HG03469 (cell line): ENCODE results near the gene TAS2R19.

ENCODE experiments used
- ATAC-seq: cut with Tn5 transposase; IDR thresholded peaks from one replicate; pipeline ENCODE4 v1.9.1; 2021; ENCODE audit warnings: mild to moderate bottlenecking, moderate library complexity, moderate number of reproducible peaks; ENCODE audit not compliant: unreplicated experiment

The TAS2R19 gene

DNA sequence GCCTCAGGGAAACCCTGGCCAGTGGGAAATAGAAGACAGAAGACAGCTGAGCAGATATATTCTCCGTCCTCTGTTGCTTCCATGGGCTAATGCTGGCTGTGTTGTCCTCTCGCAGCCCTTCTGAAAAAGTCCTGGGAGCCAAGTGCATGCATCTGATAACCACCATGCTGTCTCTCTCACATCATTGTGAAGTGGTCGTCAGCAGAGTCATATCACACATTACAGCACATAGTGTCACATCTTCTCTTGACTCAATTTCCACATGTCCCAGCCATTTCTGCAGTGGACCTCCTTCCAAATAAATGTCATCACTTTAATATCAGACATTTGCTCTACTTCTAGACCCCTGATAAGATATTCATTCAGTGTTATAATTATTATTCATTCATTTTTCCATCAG is 28.1 kb downstream of the TAS2R19 start:
- ATAC-seq = no peak

DNA sequence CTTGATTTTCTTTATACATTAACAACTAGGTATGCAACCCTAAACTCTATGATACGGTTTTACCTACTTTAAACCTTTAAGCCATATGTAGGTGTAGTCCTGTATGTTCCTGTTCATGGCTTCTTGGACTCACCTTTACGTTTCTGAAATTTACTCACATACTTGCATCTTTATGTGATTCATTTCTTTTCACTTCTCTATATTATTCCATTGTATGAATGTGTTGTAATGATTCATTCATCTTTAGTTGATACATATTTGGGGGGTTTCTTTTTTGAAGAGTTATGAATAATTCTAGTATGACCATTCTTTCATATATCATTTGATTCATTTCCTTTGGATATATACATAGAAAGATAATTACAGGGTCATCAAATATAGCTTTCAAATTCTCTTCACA is 33.3 kb downstream of the TAS2R19 start:
- ATAC-seq = no peak

DNA sequence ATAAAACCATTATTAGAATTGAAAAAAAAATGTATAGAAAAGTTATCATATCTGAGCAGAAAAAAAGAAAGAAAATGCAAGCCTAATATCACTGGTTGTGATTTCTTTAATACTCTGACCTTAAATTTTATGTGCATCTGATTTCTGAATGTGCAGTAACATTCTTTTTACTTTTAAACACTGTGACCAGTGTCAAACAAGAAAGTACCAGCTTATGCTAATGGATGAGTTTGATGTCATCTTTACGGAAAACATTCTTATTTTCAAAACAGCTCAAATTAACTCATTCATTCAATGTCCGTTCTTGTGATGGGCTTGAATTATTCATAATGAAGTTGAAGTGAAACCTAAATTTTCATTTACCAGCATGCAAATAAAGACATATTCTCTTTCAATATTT is 35.6 kb downstream of the TAS2R19 start, which contains the start of gene TAS2R50:
TSS of gene TAS2R50 (minus strand) at position 101 of the 400 bp plus-strand sequence. CDS start at position 49, 52 bp downstream.
- ATAC-seq = no peak

DNA sequence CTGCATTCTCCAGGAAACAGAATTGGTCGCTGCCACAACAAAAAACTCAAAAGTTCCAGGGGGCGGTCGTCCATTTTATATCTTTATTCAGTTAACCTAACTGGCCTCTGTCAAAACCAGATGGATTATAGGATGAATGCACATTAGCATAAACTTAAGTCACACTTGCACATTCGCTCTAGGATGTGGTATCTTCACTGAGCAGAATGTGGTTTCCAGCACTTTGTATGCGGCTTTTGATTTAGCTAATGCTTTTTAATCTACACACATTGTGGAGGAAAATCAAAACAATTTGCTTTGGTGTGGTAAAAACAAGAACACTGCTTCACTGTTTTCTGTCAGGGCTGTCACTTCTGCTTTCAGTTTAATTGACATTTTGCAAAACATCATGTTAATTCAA is 40.2 kb downstream of the TAS2R19 start:
- ATAC-seq = no peak

DNA sequence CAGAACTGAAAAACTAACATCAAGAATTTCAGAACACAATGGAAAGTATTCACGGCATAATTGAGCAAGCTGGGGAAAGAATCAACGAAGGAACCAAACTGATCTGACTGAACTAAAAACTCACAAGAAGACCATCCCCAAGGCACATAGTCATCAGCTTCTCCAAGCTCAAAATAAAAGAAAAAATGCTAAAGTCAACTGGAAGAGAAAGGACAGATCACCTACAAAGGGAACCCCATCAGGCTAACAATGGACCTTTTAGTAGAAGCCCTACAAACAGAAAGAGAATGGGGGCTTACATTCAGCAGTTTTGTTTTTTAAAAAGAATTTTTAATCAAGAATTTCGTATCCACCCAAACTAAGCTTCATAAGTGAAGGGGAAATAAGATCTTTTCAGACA is 47.5 kb downstream of the TAS2R19 start:
- ATAC-seq = no peak
